Gastroesophageal sphincter (tissue), 3 donors: ENCODE data around the gene XRCC1.

Experiments used
- CTCF ChIP-seq, 4 experiments: fragments of 200-600 bp in 2 of 4; fragments of 450-650 bp in 2 of 4; sonication (generic) in 1 of 4; IDR thresholded peaks; one replicate each; pipeline ENCODE4 v1.5.1; 2017 to 2019; ENCODE audit warnings: antibody characterized with exemption in 4 of 4, mild to moderate bottlenecking in 2 of 4, moderate library complexity in 2 of 4
- EP300 ChIP-seq: sonication (generic); formaldehyde crosslinking; IDR thresholded peaks from one replicate; pipeline ENCODE4 v1.6.1; 2017; ENCODE audit warnings: antibody characterized with exemption, mild to moderate bottlenecking
- POLR2A ChIP-seq, 2 donors: fragments of 450-650 bp; IDR thresholded peaks; one replicate each; pipeline ENCODE4 v1.6.1; 2017; ENCODE audit warnings: antibody characterized with exemption in 2 of 2, mild to moderate bottlenecking in 2 of 2, moderate library complexity in 1 of 2
- POLR2AphosphoS5 ChIP-seq: sonication (generic); formaldehyde crosslinking; IDR thresholded peaks from one replicate; pipeline ENCODE4 v1.6.1; 2017; ENCODE audit warnings: antibody characterized with exemption

- TF ChIP-seq CTCF (IDR thresholded peaks at IDR 0.05) (no peak), POLR2A (IDR thresholded peaks at IDR 0.05) (no peak), POLR2AphosphoS5 (no peak), EP300 (no peak)
These were observed 21.6 kb upstream of the XRCC1 start for GRCh38 chr19:43596842-43597461.
